HEK293T (cell line): ENCODE results near the gene HK1.

Source experiments
- BHLHE40 ChIP-seq: fragments of 450-650 bp; IDR thresholded peaks from 2 replicates; pipeline ENCODE4 v1.6.1; 2016; ENCODE audit warnings: mild to moderate bottlenecking, moderate library complexity, borderline replicate concordance
- FOXK2 ChIP-seq: fragments of 450-650 bp; IDR thresholded peaks from 2 replicates; pipeline ENCODE4 v1.6.1; 2016; ENCODE audit warnings: mild to moderate bottlenecking
- FOXM1 ChIP-seq: fragments of 450-650 bp; IDR thresholded peaks from 2 replicates; pipeline ENCODE4 v1.6.1; 2017; ENCODE audit warnings: mild to moderate bottlenecking, borderline replicate concordance
- SP1 ChIP-seq: fragments of 450-650 bp; IDR thresholded peaks from 2 replicates; pipeline ENCODE4 v1.6.1; 2017
- SUZ12 ChIP-seq: fragments of 450-650 bp; IDR thresholded peaks from 2 replicates; pipeline ENCODE4 v1.6.1; 2016; ENCODE audit warnings: mild to moderate bottlenecking
- TARDBP ChIP-seq: fragments of 450-650 bp; IDR thresholded peaks from 2 replicates; pipeline ENCODE4 v1.6.1; 2016

DNA sequence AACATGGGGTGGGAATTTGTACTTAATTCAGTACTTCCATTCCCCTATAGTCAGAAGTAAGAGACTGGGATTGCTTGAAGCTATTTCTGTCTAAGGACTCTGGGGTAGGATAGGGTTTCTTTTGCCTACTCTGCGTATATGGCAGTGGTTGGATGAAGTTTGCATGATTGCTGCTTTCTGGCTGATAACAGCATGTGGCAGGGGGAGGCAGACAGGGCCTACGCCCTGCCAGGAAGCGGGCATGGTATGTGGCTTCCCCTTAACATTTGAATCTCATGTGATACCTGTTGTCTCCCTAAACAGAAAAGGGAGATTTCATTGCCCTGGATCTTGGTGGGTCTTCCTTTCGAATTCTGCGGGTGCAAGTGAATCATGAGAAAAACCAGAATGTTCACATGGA is 81.3 kb downstream of the HK1 start:
- no peak for TF ChIP-seq SP1
- no peak for TF ChIP-seq SUZ12
- no peak for TF ChIP-seq BHLHE40
- no peak for TF ChIP-seq TARDBP
- TF ChIP-seq FOXM1: no peak
- TF ChIP-seq FOXK2: no peak
